NB4 (cell line): Measurements from ENCODE around the gene THSD4.

Experiments used
- DNase-seq: peaks from one replicate; pipeline ENCODE4 v3.0.0; 2010; ENCODE audit warnings: low read depth
- H3K4me3 ChIP-seq: one replicate; pipeline ENCODE4 v1.5.1; 2011; ENCODE audit warnings: mild to moderate bottlenecking, low read depth, low read length, moderate library complexity
- MYC ChIP-seq: IDR thresholded peaks from 2 replicates; pipeline ENCODE4 v1.6.1; 2011; ENCODE audit warnings: low read depth, low read length
- POLR2A ChIP-seq: IDR thresholded peaks from 2 replicates; pipeline ENCODE4 v1.6.1; 2011; ENCODE audit warnings: mild to moderate bottlenecking; ENCODE audit not compliant: insufficient read length; ENCODE audit errors: extremely low read depth
- TF ChIP-seq, protein P1 (sequence below): IDR thresholded peaks from 2 replicates; pipeline ENCODE4 v1.6.1; 2011; ENCODE audit warnings: low read depth, low read length
- TF ChIP-seq, protein P2 (sequence below): IDR thresholded peaks from one replicate; pipeline ENCODE4 v1.5.1; 2012; ENCODE audit warnings: low read depth, low read length

THSD4 gene

GRCh38 chr15:71349736-71350526 is 234.7 kb downstream of the THSD4 start:
- H3K4me3 ChIP-seq: no peak overlapping the region
- no peak for TF ChIP-seq POLR2A
- TF ChIP-seq, protein P1, sequence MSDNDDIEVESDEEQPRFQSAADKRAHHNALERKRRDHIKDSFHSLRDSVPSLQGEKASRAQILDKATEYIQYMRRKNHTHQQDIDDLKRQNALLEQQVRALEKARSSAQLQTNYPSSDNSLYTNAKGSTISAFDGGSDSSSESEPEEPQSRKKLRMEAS: no peak

DNA sequence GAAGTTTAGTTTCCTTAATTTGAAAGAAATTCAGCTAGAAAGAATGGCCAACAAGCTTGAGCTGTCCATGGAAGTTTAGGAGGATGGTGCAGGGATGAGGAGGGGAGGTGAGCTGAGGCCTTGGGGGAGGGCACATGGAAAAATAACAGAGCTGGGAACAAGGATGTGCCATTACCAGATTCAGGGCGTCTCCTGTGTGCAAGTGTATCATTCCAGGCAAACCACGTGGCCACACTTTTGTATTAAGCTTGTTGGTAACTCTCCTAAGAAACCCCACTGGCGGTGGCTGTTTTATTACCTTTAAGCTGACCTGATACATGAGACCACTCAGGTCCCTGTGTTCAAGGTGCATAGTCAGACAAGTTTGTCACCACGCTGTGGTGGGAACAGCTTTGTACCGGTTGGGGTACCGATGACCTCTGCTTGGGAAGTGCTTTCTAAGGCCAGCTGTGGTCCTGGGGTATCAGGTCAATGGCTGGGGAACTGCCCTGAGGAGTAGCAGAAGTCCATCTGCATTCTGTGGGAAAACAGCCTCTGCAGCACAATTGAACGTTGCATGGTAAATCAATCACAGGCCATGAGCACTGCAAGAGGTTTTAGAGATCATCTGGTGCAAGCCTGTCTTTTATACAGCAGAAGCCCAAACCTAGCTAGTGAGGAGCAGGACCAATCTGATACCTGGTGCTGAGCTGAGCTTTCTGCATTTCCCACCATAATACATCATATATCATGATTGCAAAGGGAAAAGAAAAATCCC is 235.5 kb downstream of the THSD4 start:
- DNase-seq: no peak
- no peak overlapping the region for H3K4me3 ChIP-seq
- TF ChIP-seq, protein P1: no peak
- TF ChIP-seq, protein P2, sequence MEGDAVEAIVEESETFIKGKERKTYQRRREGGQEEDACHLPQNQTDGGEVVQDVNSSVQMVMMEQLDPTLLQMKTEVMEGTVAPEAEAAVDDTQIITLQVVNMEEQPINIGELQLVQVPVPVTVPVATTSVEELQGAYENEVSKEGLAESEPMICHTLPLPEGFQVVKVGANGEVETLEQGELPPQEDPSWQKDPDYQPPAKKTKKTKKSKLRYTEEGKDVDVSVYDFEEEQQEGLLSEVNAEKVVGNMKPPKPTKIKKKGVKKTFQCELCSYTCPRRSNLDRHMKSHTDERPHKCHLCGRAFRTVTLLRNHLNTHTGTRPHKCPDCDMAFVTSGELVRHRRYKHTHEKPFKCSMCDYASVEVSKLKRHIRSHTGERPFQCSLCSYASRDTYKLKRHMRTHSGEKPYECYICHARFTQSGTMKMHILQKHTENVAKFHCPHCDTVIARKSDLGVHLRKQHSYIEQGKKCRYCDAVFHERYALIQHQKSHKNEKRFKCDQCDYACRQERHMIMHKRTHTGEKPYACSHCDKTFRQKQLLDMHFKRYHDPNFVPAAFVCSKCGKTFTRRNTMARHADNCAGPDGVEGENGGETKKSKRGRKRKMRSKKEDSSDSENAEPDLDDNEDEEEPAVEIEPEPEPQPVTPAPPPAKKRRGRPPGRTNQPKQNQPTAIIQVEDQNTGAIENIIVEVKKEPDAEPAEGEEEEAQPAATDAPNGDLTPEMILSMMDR: no peak
- TF ChIP-seq POLR2A (no peak), MYC (no peak)

More at GRCh38 chr15:71349736-71350526, 234.7 kb downstream of the THSD4 start:
- DNase-seq: no peak

DNA sequence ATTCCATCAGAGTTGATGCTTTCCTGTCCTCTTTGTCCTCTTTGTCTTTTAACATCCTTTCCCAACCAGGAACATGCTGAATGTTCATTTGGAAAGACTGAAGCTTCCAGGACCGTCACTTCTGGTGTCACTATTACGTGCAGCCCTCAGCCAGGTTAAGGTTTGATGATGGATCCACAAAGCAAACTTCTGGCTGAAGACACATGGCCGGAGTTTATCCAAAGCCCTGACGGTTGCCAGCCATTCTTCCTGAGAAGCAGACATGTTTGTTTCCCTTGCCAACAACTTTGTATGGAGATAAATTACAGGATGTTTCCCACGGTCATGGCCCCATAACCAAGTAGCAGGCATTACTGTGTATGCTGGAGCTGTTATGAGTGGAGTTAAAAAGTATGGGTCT is 236.9 kb downstream of the THSD4 start:
- no peak overlapping the region for H3K4me3 ChIP-seq
- DNase-seq: no peak
- TF ChIP-seq POLR2A (no peak), MYC (no peak)
- TF ChIP-seq, protein P1: no peak
- TF ChIP-seq, protein P2: no peak

DNA sequence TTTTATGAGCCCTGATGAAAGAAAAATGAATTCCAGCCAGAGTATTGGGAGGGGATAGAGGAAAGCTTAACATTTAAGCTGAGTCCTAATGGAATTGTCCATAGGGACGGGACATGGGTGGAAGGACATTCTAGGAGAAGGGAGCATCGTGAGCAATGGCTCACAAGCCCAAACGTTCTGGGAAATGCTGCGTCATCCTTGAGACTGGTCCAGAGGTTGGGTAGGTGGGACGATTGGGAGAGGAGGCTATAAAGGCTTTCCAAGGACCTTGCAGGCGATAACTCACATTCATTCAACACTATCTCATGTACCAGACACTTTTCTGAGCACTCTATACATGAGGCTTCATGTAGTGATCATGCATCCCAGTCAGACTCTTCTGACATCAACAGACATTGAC is 237.5 kb downstream of the THSD4 start:
- H3K4me3 ChIP-seq: no peak overlapping the region
- DNase-seq: no peak
- TF ChIP-seq MYC (no peak), POLR2A (no peak)
- TF ChIP-seq, protein P1: no peak
- TF ChIP-seq, protein P2: no peak

GRCh38 chr15:71353171-71353570 is 237.9 kb downstream of the THSD4 start:
- TF ChIP-seq, protein P1: no peak
- TF ChIP-seq, protein P2: no peak
- TF ChIP-seq MYC (no peak), POLR2A (no peak)
- DNase-seq: no peak
- H3K4me3 ChIP-seq: no peak overlapping the region

DNA sequence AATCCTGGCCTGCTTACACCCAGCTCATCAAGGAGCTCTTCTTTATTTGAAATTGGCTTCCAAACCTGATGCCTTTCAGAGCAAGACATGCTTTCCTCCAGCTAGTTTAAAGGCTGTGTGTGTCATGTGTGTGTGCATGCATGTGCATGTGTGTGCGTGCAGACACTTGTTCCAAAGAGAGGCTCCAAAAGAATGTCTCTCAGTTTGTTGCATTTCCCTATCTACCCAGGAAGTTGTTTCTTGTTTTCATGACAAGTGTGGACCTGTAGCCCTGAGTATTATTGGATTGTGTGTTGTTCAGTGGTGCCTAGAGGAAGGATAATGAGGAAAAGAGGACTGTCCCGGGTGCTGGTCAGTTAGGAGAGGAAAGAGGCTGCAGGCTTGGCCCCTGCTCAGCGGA is 240.0 kb downstream of the THSD4 start:
- DNase-seq: no peak
- TF ChIP-seq, protein P2: no peak
- TF ChIP-seq POLR2A (no peak), MYC (no peak)
- TF ChIP-seq, protein P1: no peak
- H3K4me3 ChIP-seq: no peak overlapping the region
